MCF 10A (cell line): ENCODE results near the gene WNT2. TPM values are rescaled to one million over a fixed set of nuclear protein-coding genes. Genes with fewer than 3 reads are reported as not detected.

Experiments
- BruUV-seq: library from RNA; stranded (reverse); fragments of 400-500 nt; replicated peaks from 2 replicates; lab custom pipeline; 2021; lab: Mats Ljungman, UMichigan
- CTCF ChIA-PET: fragments of 300-600 bp; sonication (Branson Sonifier 250); formaldehyde crosslinking; extraction: SDS; loops from one replicate; lab custom pipeline; 2021; ENCODE audit warnings: antibody characterized with exemption, inconsistent platforms; lab: Yijun Ruan, JAX
- POLR2A ChIA-PET: fragments of 300-600, 350-650 bp; sonication (Branson Sonifier 250); formaldehyde crosslinking; extraction: SDS; loops from one replicate; lab custom pipeline; 2020; ENCODE audit warnings: antibody characterized with exemption, inconsistent platforms; lab: Yijun Ruan, JAX
- DNase-seq: peaks from one replicate; pipeline ENCODE4 v3.0.0-alpha.2; 2018; ENCODE audit not compliant: unreplicated experiment
- H3K27ac Mint-ChIP-seq: one replicate; pipeline ENCODE4 v1.8.0; 2022; ENCODE audit warnings: mild to moderate bottlenecking, low read depth, mixed read lengths; ENCODE audit not compliant: unreplicated experiment
- H3K27me3 Mint-ChIP-seq: one replicate; pipeline ENCODE4 v1.8.0; 2022; ENCODE audit warnings: mixed read lengths; ENCODE audit not compliant: insufficient read depth, unreplicated experiment
- H3K36me3 Mint-ChIP-seq: one replicate; pipeline ENCODE4 v1.8.0; 2022; ENCODE audit warnings: mild to moderate bottlenecking, moderate library complexity, mixed read lengths; ENCODE audit not compliant: insufficient read depth, unreplicated experiment
- H3K4me1 Mint-ChIP-seq: one replicate; pipeline ENCODE4 v1.8.0; 2022; ENCODE audit warnings: mixed read lengths; ENCODE audit not compliant: insufficient read depth, unreplicated experiment
- H3K4me3 Mint-ChIP-seq: one replicate; pipeline ENCODE4 v1.8.0; 2022; ENCODE audit warnings: mild to moderate bottlenecking, moderate library complexity, mixed read lengths; ENCODE audit not compliant: unreplicated experiment
- H3K9me3 Mint-ChIP-seq: one replicate; pipeline ENCODE4 v1.8.0; 2022; ENCODE audit warnings: mixed read lengths; ENCODE audit not compliant: unreplicated experiment
- CTCF ChIP-seq: fragments of 200-600 bp; IDR thresholded peaks from one replicate; pipeline ENCODE4 v1.8.0; 2022; ENCODE audit warnings: antibody characterized with exemption, mild to moderate bottlenecking; ENCODE audit not compliant: unreplicated experiment
- intact Hi-C: fragments of 100-400 bp; cut with micrococcal nuclease; formaldehyde crosslinking; loops from 2 replicates; pipeline ENCODE4 v1.14.1; 2022
- total RNA-seq: library from RNA; stranded (reverse); gene quantifications from 2 replicates; pipeline ENCODE4 v1.2.3, GENCODE V29; 2022

WNT2 gene
- total RNA-seq, 1 experiment from 2014 or later = not detected

GRCh38 chr7:117283371-117283770 is 39.5 kb downstream of the WNT2 start:
- intact Hi-C loops = no loop called here
- H3K27me3 Mint-ChIP-seq = no peaks in the 10 kb centered on the region
- no peak for DNase-seq
- H3K9me3 Mint-ChIP-seq = peaks cover 12% of the 10 kb centered on the region
- POLR2A ChIA-PET = no interaction called here
- H3K4me1 Mint-ChIP-seq = peaks cover 14% of the 10 kb centered on the region
- no peak for TF ChIP-seq CTCF
- no peaks in the 10 kb centered on the region for H3K36me3 Mint-ChIP-seq
- no TSS peak for BruUV-seq
- H3K4me3 Mint-ChIP-seq = no peak overlapping the region
- CTCF ChIA-PET = interaction anchor here (0.6 kb wide), 1 partner anchor 299 kb away, joined by 3 read pairs; no protein-coding TSS in a partner anchor
- H3K27ac Mint-ChIP-seq = no peak overlapping the region

- TF ChIP-seq CTCF = no peak
- Mint-ChIP-seq H3K4me1 (peaks cover 14% of the 10 kb centered on the region), H3K27ac (no peak overlapping the region), H3K27me3 (no peaks in the 10 kb centered on the region), H3K9me3 (peaks cover 12% of the 10 kb centered on the region), H3K4me3 (no peak overlapping the region), H3K36me3 (peaks cover 2% of the 10 kb centered on the region)
- intact Hi-C loops = no loop called here
- CTCF ChIA-PET = interaction anchor here (0.6 to 0.7 kb wide), 2 partner anchors 312 to 711 kb away, joined by 3 read pairs; no protein-coding TSS in a partner anchor
- no peak for DNase-seq
- POLR2A ChIA-PET = no interaction called here
- BruUV-seq = no TSS peak
Measured at GRCh38 chr7:117282239-117282812, 40.5 kb downstream of the WNT2 start.

- Mint-ChIP-seq H3K36me3 (peaks cover 5% of the 10 kb centered on the region), H3K27ac (no peak overlapping the region), H3K9me3 (peaks cover 12% of the 10 kb centered on the region), H3K4me1 (peaks cover 14% of the 10 kb centered on the region), H3K27me3 (no peaks in the 10 kb centered on the region), H3K4me3 (no peak overlapping the region)
- ChIA-PET CTCF (no interaction called here), POLR2A (interaction anchor here (0.7 kb wide), 2 partner anchors 31 to 510 kb away, joined by 3 to 5 read pairs; no protein-coding TSS in a partner anchor)
- intact Hi-C loops = no loop called here
- BruUV-seq = no TSS peak
- no peak for TF ChIP-seq CTCF
- DNase-seq = peak; percentile 66
Measured at GRCh38 chr7:117281562-117281961, 41.3 kb downstream of the WNT2 start.

- TF ChIP-seq CTCF = no peak
- Mint-ChIP-seq H3K4me1 (peaks cover 14% of the 10 kb centered on the region), H3K27ac (no peak overlapping the region), H3K4me3 (no peak overlapping the region), H3K36me3 (peaks cover 5% of the 10 kb centered on the region), H3K9me3 (peaks cover 12% of the 10 kb centered on the region), H3K27me3 (no peaks in the 10 kb centered on the region)
- intact Hi-C loops = no loop called here
- ChIA-PET POLR2A (interaction anchor here (0.6 kb wide), 1 partner anchor 1221 kb away, joined by 4 read pairs; no protein-coding TSS in a partner anchor), CTCF (interaction anchor here (0.7 kb wide), 2 partner anchors 29 to 292 kb away, joined by 3 to 4 read pairs; no protein-coding TSS in a partner anchor)
- BruUV-seq = no TSS peak
- DNase-seq = no peak
Measured at GRCh38 chr7:117279931-117280557, 42.8 kb downstream of the WNT2 start.
